Measurements from ENCODE around the gene HRC.
"Not testable (repeated sequence)": the region's sequence is repeated elsewhere in the genome, so short reads cannot be mapped to it uniquely, and the experiment has no call there.

DNA sequence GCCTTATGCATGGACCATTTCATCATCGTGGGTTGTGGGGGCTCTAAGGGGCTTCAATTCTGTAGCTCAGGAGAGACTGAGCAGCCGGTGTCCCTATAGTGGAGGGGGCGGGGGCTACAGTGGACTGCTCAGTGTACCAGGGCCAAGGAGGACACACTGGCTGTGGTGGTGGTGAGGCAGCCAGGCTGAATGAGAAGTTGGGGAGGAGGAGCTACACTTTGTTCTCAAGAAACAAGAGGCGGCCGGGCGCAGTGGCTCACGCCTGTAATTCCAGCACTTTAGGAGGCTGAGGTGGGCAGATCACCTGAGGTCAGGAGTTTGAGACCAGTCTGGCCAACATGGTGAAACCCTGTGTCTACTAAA, 8.8 kb downstream of the HRC start:
- TF ChIP-seq, protein P1, sequence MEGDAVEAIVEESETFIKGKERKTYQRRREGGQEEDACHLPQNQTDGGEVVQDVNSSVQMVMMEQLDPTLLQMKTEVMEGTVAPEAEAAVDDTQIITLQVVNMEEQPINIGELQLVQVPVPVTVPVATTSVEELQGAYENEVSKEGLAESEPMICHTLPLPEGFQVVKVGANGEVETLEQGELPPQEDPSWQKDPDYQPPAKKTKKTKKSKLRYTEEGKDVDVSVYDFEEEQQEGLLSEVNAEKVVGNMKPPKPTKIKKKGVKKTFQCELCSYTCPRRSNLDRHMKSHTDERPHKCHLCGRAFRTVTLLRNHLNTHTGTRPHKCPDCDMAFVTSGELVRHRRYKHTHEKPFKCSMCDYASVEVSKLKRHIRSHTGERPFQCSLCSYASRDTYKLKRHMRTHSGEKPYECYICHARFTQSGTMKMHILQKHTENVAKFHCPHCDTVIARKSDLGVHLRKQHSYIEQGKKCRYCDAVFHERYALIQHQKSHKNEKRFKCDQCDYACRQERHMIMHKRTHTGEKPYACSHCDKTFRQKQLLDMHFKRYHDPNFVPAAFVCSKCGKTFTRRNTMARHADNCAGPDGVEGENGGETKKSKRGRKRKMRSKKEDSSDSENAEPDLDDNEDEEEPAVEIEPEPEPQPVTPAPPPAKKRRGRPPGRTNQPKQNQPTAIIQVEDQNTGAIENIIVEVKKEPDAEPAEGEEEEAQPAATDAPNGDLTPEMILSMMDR (IDR thresholded peaks at IDR 0.05): not testable (repeated sequence)
- TF ChIP-seq EP300 (IDR thresholded peaks at IDR 0.05): not testable (repeated sequence)

All from suprapubic skin (tissue), 3 donors.